ES-I3 (cell line): Measurements from ENCODE around the gene OR5B17.
"Not testable (repeated sequence)": the region's sequence is repeated elsewhere in the genome, so short reads cannot be mapped to it uniquely, and the experiment has no call there.

Experiments used
- H3K36me3 ChIP-seq: 2 replicates; pipeline ENCODE4 v1.6.1; 2013; ENCODE audit warnings: mild to moderate bottlenecking, low read length, control low read depth, moderate library complexity; ENCODE audit not compliant: insufficient read depth
- H3K4me1 ChIP-seq: 2 replicates; pipeline ENCODE4 v1.6.1; 2013; ENCODE audit warnings: mild to moderate bottlenecking, control low read depth, low read length; ENCODE audit not compliant: insufficient read depth
- H3K9ac ChIP-seq: 2 replicates; pipeline ENCODE4 v1.6.1; 2013; ENCODE audit warnings: low read depth, mild to moderate bottlenecking, low read length, moderate library complexity
- H3K9me3 ChIP-seq: 2 replicates; pipeline ENCODE4 v1.6.1; 2013; ENCODE audit warnings: mild to moderate bottlenecking, low read length, moderate library complexity; ENCODE audit not compliant: control insufficient read depth, insufficient read depth

OR5B17 gene

DNA sequence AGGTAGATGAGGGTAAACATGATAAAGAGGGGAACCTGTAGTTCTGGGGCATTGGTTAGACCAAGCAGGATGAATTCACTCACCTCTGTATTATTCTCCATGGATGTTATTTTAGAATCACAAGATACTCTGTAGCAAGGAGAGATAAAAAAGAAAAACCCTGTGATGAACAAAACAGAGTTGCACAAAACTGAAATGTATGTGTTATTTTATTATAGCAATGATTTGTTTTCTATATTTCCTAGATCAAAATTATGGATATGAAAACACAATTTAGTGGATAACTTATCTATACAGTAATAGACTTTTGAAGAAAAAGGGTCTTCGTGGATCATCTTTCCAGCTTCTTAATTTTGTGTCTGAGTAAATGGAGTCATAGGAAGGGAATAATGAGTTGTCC, at the start of gene OR5B17:
TSS of gene OR5B17 (minus strand) at position 101 of the 400 bp plus-strand sequence. CDS start at position 101, 0 bp downstream.
- Histone ChIP-seq H3K9me3 (no peaks in the 10 kb centered on the region), H3K36me3 (no peaks in the 10 kb centered on the region), H3K4me1 (no peaks in the 10 kb centered on the region), H3K9ac (no peak within 1 kb of the TSS)

DNA sequence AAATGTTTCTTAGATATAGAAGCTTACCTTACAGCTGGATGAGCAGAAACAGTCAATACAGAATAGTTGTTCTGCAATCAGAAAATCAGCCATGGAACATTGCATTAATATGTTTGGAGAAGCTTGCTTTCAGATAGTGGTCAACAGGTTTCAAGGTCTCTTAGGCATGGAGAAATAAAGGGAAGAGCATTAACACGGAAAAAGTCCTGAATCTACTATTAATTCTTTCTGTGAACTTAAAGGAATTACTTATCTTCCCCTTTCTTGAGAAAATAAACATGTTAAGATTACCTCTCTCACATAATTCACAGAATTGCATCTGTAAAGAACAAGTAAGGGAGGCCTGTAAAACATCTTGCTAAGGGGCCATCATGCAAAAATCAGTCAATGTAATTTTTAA, 47.9 kb upstream of the OR5B17 start, which contains the start of gene OR5B3:
TSS of gene OR5B3 (minus strand) at position 101 of the 400 bp plus-strand sequence. CDS start 3,465 bp downstream, outside the sequence.
- H3K9me3 ChIP-seq, result no peaks in the 10 kb centered on the region
- H3K9ac ChIP-seq, result no peak within 1 kb of the TSS
- H3K4me1 ChIP-seq, result no peaks in the 10 kb centered on the region
- H3K36me3 ChIP-seq, result no peaks in the 10 kb centered on the region

DNA sequence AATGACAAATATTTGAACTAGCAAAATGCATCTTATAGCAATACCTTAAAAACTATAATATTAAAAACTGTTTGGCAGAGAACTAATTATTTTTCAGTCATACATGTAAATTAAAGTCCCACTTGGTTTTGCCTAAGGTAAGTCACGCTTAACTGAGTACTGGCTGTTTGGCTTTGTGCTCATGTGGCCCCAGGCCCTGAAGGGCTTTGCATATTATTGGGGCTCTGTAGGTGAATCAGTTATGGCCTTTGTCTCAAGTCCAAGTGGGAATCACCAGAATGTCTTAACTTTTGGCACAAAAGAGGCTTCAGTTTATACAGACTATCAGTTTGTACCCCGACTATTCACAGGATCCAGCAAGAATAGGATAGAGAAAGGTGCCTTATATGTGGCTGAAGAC, 40.8 kb upstream of the OR5B17 start:
- not testable (repeated sequence) for H3K36me3 ChIP-seq, H3K9ac ChIP-seq, H3K4me1 ChIP-seq, H3K9me3 ChIP-seq

DNA sequence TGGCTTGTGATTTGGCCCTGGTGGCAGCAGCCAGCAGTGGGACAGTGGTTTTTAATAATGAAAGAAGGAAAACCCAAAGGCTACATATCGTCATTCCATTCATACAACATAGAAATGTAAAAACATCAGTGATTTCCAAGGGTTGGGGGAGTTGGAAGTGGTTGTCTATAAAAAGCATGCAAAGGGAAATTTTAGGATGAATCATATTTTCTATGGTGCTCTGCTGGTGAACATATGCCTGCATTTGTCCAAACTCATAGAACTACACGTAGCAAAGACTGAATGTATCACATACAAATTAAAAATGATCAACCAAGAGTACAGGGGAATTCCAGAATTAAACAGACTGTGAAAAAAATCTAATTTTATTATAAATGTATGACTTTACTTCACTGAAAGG, 36.7 kb upstream of the OR5B17 start:
- no peaks in the 10 kb centered on the region for H3K9me3 ChIP-seq
- no peaks in the 10 kb centered on the region for H3K4me1 ChIP-seq
- H3K9ac ChIP-seq, result no peak overlapping the region
- H3K36me3 ChIP-seq, result no peaks in the 10 kb centered on the region

DNA sequence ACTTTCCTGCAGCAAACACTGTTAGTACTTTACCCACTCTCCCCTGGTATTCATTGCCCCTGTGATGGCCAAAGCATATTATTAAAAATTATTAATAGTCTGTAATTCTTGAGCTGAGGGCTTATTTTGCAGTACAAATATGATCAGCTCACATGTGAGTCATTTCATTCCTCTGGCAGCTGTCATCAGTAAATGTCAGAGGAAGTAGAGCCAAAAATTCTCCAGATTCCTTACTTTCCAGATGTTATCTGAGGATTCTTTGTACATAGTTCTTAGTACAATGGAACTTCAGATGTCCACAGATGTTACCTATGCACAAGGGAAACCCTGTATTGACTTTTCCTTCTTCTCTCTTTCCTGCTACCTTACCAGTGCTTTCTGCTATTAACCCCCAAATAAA, 35.3 kb upstream of the OR5B17 start:
- no peaks in the 10 kb centered on the region for H3K4me1 ChIP-seq

DNA sequence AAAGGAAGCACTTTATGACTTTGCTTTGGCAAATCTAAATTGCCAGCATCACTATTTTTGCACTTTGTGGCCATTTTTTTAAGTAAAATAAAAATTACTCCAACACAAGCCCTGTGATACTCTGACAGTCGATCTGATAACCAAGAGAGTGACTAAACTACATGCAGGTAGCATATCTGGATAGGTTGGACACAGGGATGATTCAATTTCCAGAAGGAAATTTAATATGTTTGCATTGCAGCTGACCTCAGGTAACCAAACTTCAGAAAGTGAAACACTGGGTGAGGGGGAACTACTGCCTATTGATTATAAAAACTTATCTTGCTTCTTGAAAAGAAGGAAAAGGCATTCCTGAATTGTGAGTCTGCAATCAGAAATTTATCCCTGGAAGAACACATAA, 33.9 kb upstream of the OR5B17 start:
- no peak overlapping the region for H3K9ac ChIP-seq
- no peaks in the 10 kb centered on the region for H3K9me3 ChIP-seq
- no peaks in the 10 kb centered on the region for H3K4me1 ChIP-seq
- no peaks in the 10 kb centered on the region for H3K36me3 ChIP-seq

More for the DNA sequence above, 35.3 kb upstream of the OR5B17 start:
- Histone ChIP-seq H3K9ac (no peak overlapping the region), H3K36me3 (no peaks in the 10 kb centered on the region), H3K9me3 (no peaks in the 10 kb centered on the region)

DNA sequence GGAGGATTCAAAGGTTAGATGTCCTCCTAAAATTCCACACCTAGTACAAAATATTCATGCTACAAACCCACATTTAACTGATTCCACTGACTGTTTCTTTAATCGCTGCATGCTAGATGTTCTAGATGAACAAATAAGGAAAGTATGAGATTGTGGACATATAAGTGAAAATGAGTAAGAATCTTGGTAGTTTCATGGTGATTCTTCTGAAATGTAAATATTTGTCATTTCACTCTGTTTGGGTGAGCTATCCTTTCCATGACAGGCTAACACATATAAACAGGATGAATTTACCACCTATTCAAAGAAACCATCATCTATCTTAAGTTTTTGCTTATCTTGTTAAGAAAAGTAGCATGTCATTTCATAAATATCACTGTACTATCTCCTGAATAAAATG, 33.0 kb upstream of the OR5B17 start:
- H3K9me3 ChIP-seq, result no peaks in the 10 kb centered on the region
- H3K4me1 ChIP-seq, result no peaks in the 10 kb centered on the region
- no peak overlapping the region for H3K9ac ChIP-seq
- H3K36me3 ChIP-seq, result no peaks in the 10 kb centered on the region

DNA sequence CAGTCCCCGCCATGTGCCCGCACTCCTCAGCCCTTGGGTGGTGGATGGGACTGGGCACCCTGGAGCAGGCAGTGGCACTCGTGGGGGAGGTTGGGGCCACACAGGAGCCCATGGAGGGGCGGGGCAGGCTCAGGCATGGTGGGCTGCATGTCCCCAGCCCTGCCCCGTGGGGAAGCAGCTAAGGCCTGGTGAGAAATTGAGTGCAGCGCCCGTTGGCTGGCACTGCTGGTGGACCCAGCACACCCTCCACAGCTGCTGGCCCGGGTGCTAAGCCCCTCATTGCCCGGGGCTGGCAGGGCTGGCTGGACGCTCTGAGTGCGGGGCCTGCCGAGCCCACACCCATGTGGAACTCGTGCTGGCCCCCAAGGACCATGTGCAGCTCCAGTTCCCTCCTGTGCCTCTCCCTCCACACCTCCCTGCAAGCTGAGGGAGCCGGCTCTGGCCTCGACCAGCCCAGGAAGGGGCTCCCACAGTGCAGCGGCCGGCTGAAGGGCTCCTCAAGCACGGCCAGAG, 31.7 kb upstream of the OR5B17 start:
- Histone ChIP-seq H3K9me3 (no peaks in the 10 kb centered on the region), H3K36me3 (no peaks in the 10 kb centered on the region), H3K9ac (no peak overlapping the region), H3K4me1 (no peaks in the 10 kb centered on the region)

DNA sequence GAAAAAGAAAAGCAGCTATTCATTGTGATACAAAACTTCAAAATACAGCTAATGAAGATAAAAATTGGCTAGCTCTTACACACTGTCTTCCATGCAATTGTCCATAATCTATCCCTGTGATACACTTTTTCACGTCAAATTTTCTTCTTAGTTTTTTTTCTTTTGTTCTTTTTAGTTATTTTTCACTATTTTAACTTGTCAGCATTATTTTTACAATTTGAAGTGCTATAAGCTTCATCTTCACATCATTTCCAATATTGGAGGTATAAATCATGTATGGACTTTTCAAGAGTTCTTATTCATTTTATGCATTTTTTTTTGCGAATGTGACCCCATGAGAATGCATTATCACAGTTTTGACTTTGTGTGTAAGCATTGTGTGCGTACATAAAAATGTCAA, 4.1 kb downstream of the OR5B17 start:
- Histone ChIP-seq H3K4me1 (no peaks in the 10 kb centered on the region), H3K36me3 (no peaks in the 10 kb centered on the region), H3K9me3 (no peaks in the 10 kb centered on the region), H3K9ac (no peak overlapping the region)

DNA sequence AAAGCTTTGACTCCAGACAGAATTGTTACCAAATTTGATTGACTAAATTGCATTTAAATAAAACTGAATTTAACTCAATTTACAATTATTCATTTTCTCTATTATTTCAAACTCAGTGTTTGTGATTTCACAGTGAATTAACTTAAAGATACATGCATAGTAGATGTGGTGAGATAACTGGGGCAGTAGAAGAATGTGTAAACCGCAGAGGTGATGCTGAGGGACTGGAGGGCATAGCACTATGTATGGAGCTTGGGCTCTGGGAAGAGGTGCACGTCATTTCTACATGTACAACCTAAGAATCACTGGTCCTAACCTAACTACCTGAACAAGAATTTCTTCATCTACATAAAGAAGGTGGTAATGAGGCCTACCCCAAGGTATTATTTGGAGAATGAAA, 13.7 kb downstream of the OR5B17 start:
- H3K4me1 ChIP-seq, result no peaks in the 10 kb centered on the region

DNA sequence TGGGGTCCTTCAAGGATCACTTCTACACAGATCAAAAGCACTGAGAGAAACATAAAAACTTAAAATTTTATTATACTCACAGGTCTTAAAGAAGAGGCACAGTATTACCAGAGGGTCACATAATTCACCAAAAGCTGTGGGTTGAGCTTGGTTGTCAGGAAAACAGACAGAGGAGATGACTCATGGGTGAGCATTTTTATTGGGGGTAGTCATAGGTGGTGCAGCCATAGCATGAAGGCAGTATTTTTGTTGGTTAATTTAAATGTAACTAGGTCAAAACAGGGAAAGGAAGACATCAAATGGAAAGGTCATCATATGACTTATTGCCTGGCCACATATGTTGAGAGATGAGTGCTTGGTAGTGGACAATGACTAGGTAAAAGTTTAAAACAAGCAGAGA, 24.2 kb downstream of the OR5B17 start:
- Histone ChIP-seq H3K36me3 (no peaks in the 10 kb centered on the region), H3K9me3 (no peaks in the 10 kb centered on the region), H3K4me1 (0 out of 2 replicates have a peak, but pooled peaks cover 7% of the 10 kb centered on the region), H3K9ac (no peak overlapping the region)

More for the DNA sequence above, 13.7 kb downstream of the OR5B17 start:
- Histone ChIP-seq H3K9me3 (no peaks in the 10 kb centered on the region), H3K9ac (no peak overlapping the region), H3K36me3 (no peaks in the 10 kb centered on the region)

DNA sequence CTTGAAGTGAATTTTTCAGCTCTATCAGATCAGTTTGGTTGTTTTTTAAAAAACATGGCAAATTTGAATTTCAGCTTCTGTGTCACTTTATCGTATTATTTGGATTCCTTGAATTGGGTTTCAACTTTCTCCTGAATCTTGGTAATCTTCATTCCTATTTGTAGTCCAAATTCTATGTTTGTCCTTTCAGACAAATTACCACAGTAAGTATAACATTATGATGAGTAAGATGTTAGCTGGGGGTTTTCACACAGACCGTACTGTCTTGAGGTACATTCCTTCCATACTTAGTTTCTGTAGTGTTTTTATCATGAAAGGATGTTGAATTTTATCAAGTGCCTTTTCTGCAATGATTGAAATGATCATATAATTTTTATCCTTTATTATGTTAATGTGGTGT, 28.0 kb downstream of the OR5B17 start:
- Histone ChIP-seq H3K9me3 (no peaks in the 10 kb centered on the region), H3K4me1 (0 out of 2 replicates have a peak, but pooled peaks cover 7% of the 10 kb centered on the region), H3K36me3 (no peaks in the 10 kb centered on the region), H3K9ac (no peak overlapping the region)

DNA sequence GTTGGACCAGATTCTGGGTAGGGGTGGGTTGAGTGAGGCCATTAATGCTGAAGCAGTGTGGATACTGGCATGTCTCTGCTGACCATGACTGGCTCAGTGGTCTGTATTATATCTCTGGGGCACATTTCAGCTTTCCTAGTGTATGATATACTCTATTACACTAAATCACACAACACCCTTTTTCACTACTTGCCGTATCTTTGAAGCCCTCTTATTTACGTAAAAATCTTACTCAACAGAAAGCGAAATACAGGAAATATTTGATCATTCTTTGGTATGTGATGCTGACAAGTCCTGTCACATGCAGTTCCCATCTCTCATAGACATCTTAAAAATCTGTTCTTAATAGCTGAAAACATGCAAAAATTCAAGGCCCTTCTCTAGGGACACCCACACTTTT, 40.3 kb downstream of the OR5B17 start:
- Histone ChIP-seq H3K4me1 (no peaks in the 10 kb centered on the region), H3K36me3 (no peaks in the 10 kb centered on the region), H3K9ac (no peak overlapping the region)

DNA sequence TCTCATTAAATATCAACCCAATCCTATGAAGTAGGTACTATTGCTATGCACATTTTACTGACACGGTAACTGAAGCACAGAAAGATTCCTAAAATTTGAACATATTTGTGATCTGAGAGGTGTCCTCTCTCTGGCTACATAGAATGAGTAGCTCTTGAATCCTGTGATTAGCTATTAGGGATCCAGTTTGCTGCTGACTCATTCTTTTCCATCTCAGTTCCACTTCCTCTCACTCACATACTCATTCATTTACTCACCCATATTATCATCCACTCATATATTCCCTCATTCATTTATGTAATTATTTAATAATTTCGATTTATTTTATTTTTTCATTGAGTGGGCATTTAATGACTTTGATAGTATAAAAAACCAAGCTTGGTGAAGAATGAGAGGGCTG, 42.7 kb downstream of the OR5B17 start:
- Histone ChIP-seq H3K4me1 (no peaks in the 10 kb centered on the region), H3K9ac (no peak overlapping the region), H3K36me3 (no peaks in the 10 kb centered on the region), H3K9me3 (0 out of 2 replicates have a peak, but pooled peaks cover 2% of the 10 kb centered on the region)

More for the DNA sequence above, 40.3 kb downstream of the OR5B17 start:
- no peaks in the 10 kb centered on the region for H3K9me3 ChIP-seq
